ENCODE results near the gene MAP2. TPM values are rescaled to one million over a fixed set of nuclear protein-coding genes. Genes with fewer than 3 reads are reported as not detected.

The MAP2 gene
- total and polyA plus RNA-seq, 2 of the 13 experiments (the other 11 are each of a cell fraction or from before 2014, with no cell fraction given): 0.08 TPM; not detected in 1

GRCh38 chr2:209637293-209637692 lies 213.4 kb downstream of the MAP2 start (continued):
- TF ChIP-seq RELA (CRISPR knock-in tag; IDR thresholded peaks at IDR 0.05) (no peak), ZNF646 (CRISPR knock-in tag; IDR thresholded peaks at IDR 0.05) (no peak), SALL2 (CRISPR knock-in tag; IDR thresholded peaks at IDR 0.05) (no peak), ISX (CRISPR knock-in tag; conservative IDR thresholded peaks at IDR 0.05) (no peak)

DNA sequence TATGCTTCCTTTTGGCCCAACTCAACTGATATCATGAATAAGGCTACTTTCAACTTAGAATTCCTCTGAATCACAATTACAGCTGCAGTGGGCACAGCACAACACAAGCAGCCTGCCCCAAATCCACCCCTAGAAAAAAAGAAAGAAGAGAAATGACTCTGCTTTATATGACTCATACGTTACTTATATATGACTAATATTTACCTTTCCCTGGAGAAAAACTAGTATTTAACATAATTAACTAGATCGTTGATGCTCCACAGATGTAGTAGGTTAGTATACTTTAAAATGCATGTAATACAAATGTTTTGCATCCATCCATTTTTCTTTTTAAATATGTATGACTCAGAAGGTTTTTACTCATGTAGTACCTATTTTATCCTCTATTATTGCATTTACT lies 214.5 kb downstream of the MAP2 start:
- DNase-seq (ENCODE audit: low spot score) (no peak), FAIRE-seq (no peak), ATAC-seq (no peak)
- Histone ChIP-seq H3K36me3 (replicated peaks in 1 of 2; ENCODE audit: control insufficient read depth in 1 of 2, insufficient read depth in 2 of 2, low read length in 2 of 2) (no peaks in the 10 kb centered on the region), H3K4me3 (replicated peaks in 1 of 3; ENCODE audit: insufficient read depth in 1 of 3, low read depth in 2 of 3, low read length in 3 of 3) (no peak overlapping the region), H3K27ac (ENCODE audit: extremely low read length, insufficient read depth, low read length) (no peak overlapping the region), H3K9me3 (ENCODE audit: low read length) (no peaks in the 10 kb centered on the region), H3K4me2 (ENCODE audit: low read depth, low read length) (no peak overlapping the region), H3K4me1 (ENCODE audit: insufficient read depth, low read length) (no peaks in the 10 kb centered on the region), H3K79me2 (ENCODE audit: insufficient read depth, low read length) (no peaks in the 10 kb centered on the region), H3K9ac (ENCODE audit: insufficient read depth, low read depth, low read length) (no peak overlapping the region), H3K27me3 (ENCODE audit: control insufficient read depth in 1 of 2, insufficient read depth in 2 of 2, low read length in 2 of 2) (no peaks in the 10 kb centered on the region), H4K20me1 (ENCODE audit: insufficient read depth, low read length) (no peaks in the 10 kb centered on the region), H2AFZ (ENCODE audit: low read length) (no peak overlapping the region)
- BruUV-seq (replicated peaks): no TSS peak
- intact Hi-C loops (cut with micrococcal nuclease; ENCODE audit: unreplicated experiment) (no loop called here), in situ Hi-C loops (cut with HindIII; ENCODE audit: extremely low pct_ligation_motif_present, low pct_unique_long_range_greater_than_20kb) (no loop called here)
- ChIA-PET CTCF (ENCODE audit: low intra/inter-chr PET ratio, low total read pairs) (no interaction called here), POLR2A (no interaction called here)
- WGBS (ENCODE audit: low lambda C conversion rate): 2% methylated on average over 2 of the region's 2 CpGs
- TF ChIP-seq FOXM1 (CRISPR knock-in tag; IDR thresholded peaks at IDR 0.05) (no peak), POGK (CRISPR knock-in tag; conservative IDR thresholded peaks at IDR 0.05) (no peak), ZNF562 (CRISPR knock-in tag; IDR thresholded peaks at IDR 0.05; ENCODE audit: borderline replicate concordance) (no peak), CHD4 (IDR thresholded peaks at IDR 0.05; ENCODE audit: borderline replicate concordance, low read length) (no peak), HNRNPL (IDR thresholded peaks at IDR 0.05; ENCODE audit: low read depth, low read length) (no peak), HDAC6 (IDR thresholded peaks at IDR 0.05; ENCODE audit: low read depth, low read length) (no peak), HOXA5 (CRISPR knock-in tag; IDR thresholded peaks at IDR 0.05) (no peak), ZBTB4 (CRISPR knock-in tag; IDR thresholded peaks at IDR 0.05; ENCODE audit: borderline replicate concordance) (no peak), RXRB (CRISPR knock-in tag; IDR thresholded peaks at IDR 0.05; ENCODE audit: borderline replicate concordance) (no peak)

Data from HepG2 (cell line).